H1 (cell line): ENCODE measurements around the gene LIG4. TPM values are rescaled to one million over a fixed set of nuclear protein-coding genes. Genes with fewer than 3 reads are reported as not detected.

ENCODE experiments used
- ASH2L ChIP-seq: fragments of 200-600, 300-600 bp; sonication (generic); IDR thresholded peaks from one replicate; pipeline ENCODE4 v1.7.1; 2017; ENCODE audit warnings: low read length
- CHD1 ChIP-seq: IDR thresholded peaks from 2 replicates; pipeline ENCODE4 v1.6.1; 2012; ENCODE audit warnings: low read depth, low read length, improper control_type of control experiment
- JUND ChIP-seq: IDR thresholded peaks from 2 replicates; pipeline ENCODE4 v1.6.1; 2011; ENCODE audit warnings: mild to moderate bottlenecking, improper control_type of control experiment, low read length
- KDM5A ChIP-seq: fragments of 200-600 bp; IDR thresholded peaks from 2 replicates; pipeline ENCODE4 v1.7.1; 2012; ENCODE audit warnings: mild to moderate bottlenecking, low read length, inconsistent platforms, mixed read lengths
- SIN3A ChIP-seq, 2 experiments: IDR thresholded peaks in 1 of 2; conservative IDR thresholded peaks in 1 of 2; 2 replicates each; pipeline ENCODE4 v1.6.1; 2011 to 2012; ENCODE audit warnings: low read length in 2 of 2, improper control_type of control experiment in 1 of 2, low read depth in 1 of 2, mild to moderate bottlenecking in 1 of 2
- SIRT6 ChIP-seq: IDR thresholded peaks from one replicate; pipeline ENCODE4 v1.7.1; 2012; ENCODE audit warnings: low read length, inconsistent platforms
- SIX5 ChIP-seq: IDR thresholded peaks from 2 replicates; pipeline ENCODE4 v1.6.1; 2011; ENCODE audit warnings: mild to moderate bottlenecking, low read depth, low read length
- SP4 ChIP-seq: IDR thresholded peaks from 2 replicates; pipeline ENCODE4 v1.6.1; 2012; ENCODE audit warnings: low read length, inconsistent platforms
- TBP ChIP-seq: IDR thresholded peaks from 2 replicates; pipeline ENCODE4 v1.6.1; 2011; ENCODE audit warnings: low read depth, low read length, improper control_type of control experiment
- ZNF274 ChIP-seq: IDR thresholded peaks from 2 replicates; pipeline ENCODE4 v1.7.0; 2012; ENCODE audit warnings: low read length, borderline replicate concordance; ENCODE audit errors: extremely low read depth
- polyA plus RNA-seq, 7 experiments: library from polyadenylated mRNA; depleted of rRNA in 3 of 7; stranded (reverse) in 5 of 7; unstranded in 2 of 7; fragments of >200 nt in 5 of 7; fragments of 200-250 nt in 2 of 7; gene quantifications; 1 replicate in 5 of 7; 2 replicates in 1 of 7; 4 replicates in 1 of 7; pipeline versions ENCODE4 v1.2.1 to v1.2.3, GENCODE V29; 2011 to 2013; ENCODE audit warnings: missing spikeins in 2 of 7, mixed read lengths in 2 of 7
- total RNA-seq: library from RNA; stranded (reverse); fragmentation: NEBNext Ultra II Directional; extraction: Animal tissue kit (Norgen Biotek cat#: 25700); gene quantifications from 2 replicates; pipeline ENCODE4 v1.2.1, GENCODE V29; 2021
- TF ChIP-seq, protein P1 (sequence below): fragments of 300-600 bp; sonication (generic); IDR thresholded peaks from 2 replicates; pipeline ENCODE4 v1.7.1; 2012; ENCODE audit warnings: low read length, moderate library complexity, mild to moderate bottlenecking, inconsistent platforms; ENCODE audit not compliant: insufficient replicate concordance
- TF ChIP-seq, protein P2 (sequence below): IDR thresholded peaks from 2 replicates; pipeline ENCODE4 v1.6.1; 2011; ENCODE audit warnings: low read depth, mild to moderate bottlenecking, low read length; ENCODE audit not compliant: insufficient read depth

The LIG4 gene
- total and polyA plus RNA-seq, 2 of the 8 experiments (the other 6 are each of a cell fraction or from before 2014, with no cell fraction given), result 1.1 to 4.5 TPM

DNA sequence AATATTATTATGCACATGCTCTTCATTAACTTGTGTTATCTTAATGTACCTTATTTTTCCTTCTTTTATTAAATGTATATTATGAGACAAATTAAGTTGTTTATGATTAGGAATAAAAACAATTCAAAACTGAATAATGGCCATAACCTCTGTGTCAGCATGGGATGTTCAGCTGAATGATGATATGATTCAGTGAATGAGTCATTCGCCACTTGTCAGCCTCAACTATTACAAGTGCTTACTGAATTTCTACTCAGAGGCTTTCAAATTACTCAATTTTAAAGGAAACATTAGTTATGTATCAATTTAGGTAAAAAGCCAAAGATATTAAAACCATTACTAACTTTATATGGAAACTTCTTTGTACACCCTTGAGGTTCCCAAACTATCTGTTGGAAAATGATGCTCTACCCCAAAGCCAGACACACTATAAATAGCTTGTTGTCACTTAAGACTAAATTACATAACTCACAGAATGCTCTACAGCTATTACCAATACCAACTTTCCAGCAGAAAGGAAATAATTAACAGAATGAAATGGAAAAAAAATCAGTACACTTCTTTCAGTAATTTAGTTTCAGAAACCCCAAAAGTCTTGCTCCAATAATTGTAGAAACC is 14.4 kb downstream of the LIG4 start (continued):
- TF ChIP-seq, protein P1, sequence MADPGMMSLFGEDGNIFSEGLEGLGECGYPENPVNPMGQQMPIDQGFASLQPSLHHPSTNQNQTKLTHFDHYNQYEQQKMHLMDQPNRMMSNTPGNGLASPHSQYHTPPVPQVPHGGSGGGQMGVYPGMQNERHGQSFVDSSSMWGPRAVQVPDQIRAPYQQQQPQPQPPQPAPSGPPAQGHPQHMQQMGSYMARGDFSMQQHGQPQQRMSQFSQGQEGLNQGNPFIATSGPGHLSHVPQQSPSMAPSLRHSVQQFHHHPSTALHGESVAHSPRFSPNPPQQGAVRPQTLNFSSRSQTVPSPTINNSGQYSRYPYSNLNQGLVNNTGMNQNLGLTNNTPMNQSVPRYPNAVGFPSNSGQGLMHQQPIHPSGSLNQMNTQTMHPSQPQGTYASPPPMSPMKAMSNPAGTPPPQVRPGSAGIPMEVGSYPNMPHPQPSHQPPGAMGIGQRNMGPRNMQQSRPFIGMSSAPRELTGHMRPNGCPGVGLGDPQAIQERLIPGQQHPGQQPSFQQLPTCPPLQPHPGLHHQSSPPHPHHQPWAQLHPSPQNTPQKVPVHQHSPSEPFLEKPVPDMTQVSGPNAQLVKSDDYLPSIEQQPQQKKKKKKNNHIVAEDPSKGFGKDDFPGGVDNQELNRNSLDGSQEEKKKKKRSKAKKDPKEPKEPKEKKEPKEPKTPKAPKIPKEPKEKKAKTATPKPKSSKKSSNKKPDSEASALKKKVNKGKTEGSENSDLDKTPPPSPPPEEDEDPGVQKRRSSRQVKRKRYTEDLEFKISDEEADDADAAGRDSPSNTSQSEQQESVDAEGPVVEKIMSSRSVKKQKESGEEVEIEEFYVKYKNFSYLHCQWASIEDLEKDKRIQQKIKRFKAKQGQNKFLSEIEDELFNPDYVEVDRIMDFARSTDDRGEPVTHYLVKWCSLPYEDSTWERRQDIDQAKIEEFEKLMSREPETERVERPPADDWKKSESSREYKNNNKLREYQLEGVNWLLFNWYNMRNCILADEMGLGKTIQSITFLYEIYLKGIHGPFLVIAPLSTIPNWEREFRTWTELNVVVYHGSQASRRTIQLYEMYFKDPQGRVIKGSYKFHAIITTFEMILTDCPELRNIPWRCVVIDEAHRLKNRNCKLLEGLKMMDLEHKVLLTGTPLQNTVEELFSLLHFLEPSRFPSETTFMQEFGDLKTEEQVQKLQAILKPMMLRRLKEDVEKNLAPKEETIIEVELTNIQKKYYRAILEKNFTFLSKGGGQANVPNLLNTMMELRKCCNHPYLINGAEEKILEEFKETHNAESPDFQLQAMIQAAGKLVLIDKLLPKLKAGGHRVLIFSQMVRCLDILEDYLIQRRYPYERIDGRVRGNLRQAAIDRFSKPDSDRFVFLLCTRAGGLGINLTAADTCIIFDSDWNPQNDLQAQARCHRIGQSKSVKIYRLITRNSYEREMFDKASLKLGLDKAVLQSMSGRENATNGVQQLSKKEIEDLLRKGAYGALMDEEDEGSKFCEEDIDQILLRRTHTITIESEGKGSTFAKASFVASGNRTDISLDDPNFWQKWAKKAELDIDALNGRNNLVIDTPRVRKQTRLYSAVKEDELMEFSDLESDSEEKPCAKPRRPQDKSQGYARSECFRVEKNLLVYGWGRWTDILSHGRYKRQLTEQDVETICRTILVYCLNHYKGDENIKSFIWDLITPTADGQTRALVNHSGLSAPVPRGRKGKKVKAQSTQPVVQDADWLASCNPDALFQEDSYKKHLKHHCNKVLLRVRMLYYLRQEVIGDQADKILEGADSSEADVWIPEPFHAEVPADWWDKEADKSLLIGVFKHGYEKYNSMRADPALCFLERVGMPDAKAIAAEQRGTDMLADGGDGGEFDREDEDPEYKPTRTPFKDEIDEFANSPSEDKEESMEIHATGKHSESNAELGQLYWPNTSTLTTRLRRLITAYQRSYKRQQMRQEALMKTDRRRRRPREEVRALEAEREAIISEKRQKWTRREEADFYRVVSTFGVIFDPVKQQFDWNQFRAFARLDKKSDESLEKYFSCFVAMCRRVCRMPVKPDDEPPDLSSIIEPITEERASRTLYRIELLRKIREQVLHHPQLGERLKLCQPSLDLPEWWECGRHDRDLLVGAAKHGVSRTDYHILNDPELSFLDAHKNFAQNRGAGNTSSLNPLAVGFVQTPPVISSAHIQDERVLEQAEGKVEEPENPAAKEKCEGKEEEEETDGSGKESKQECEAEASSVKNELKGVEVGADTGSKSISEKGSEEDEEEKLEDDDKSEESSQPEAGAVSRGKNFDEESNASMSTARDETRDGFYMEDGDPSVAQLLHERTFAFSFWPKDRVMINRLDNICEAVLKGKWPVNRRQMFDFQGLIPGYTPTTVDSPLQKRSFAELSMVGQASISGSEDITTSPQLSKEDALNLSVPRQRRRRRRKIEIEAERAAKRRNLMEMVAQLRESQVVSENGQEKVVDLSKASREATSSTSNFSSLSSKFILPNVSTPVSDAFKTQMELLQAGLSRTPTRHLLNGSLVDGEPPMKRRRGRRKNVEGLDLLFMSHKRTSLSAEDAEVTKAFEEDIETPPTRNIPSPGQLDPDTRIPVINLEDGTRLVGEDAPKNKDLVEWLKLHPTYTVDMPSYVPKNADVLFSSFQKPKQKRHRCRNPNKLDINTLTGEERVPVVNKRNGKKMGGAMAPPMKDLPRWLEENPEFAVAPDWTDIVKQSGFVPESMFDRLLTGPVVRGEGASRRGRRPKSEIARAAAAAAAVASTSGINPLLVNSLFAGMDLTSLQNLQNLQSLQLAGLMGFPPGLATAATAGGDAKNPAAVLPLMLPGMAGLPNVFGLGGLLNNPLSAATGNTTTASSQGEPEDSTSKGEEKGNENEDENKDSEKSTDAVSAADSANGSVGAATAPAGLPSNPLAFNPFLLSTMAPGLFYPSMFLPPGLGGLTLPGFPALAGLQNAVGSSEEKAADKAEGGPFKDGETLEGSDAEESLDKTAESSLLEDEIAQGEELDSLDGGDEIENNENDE, result no peak
- no peak for TF ChIP-seq JUND
- TF ChIP-seq SP4, result no peak
- TF ChIP-seq TBP, result no peak
- TF ChIP-seq, protein P2, sequence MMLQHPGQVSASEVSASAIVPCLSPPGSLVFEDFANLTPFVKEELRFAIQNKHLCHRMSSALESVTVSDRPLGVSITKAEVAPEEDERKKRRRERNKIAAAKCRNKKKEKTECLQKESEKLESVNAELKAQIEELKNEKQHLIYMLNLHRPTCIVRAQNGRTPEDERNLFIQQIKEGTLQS, result no peak
- TF ChIP-seq SIN3A (conservative IDR thresholded peaks at IDR 0.05 in 1 of 2, IDR thresholded peaks at IDR 0.05 in 1 of 2; ENCODE audit: low read depth in 1 of 2, low read length in 2 of 2), result no peak
- no peak for TF ChIP-seq KDM5A
- TF ChIP-seq SIX5, result no peak
- no peak for TF ChIP-seq CHD1
- TF ChIP-seq SIRT6, result no peak
- no peak for TF ChIP-seq ASH2L
- no peak for TF ChIP-seq ZNF274
